AG08396 (cell line): ENCODE measurements around the gene RALB.
"Not testable (repeated sequence)": the region's sequence is repeated elsewhere in the genome, so short reads cannot be mapped to it uniquely, and the experiment has no call there.

Experiments used
- DNase-seq: peaks from one replicate; pipeline ENCODE4 v3.0.0; 2012; ENCODE audit warnings: low spot score, mixed read lengths

RALB gene

GRCh38 chr2:120243875-120244553 is 8.6 kb upstream of the RALB start:
- no peak for DNase-seq

- DNase-seq = no peak
Measured at GRCh38 chr2:120244656-120245519, 7.8 kb upstream of the RALB start.

GRCh38 chr2:120245520-120246332 is 6.9 kb upstream of the RALB start:
- no peak for DNase-seq

- DNase-seq = no peak
Measured at GRCh38 chr2:120246546-120247300, 5.9 kb upstream of the RALB start.

GRCh38 chr2:120247851-120248250 is 4.8 kb upstream of the RALB start:
- DNase-seq = no peak

- DNase-seq = no peak
Measured at GRCh38 chr2:120250640-120251039, 2.0 kb upstream of the RALB start.

GRCh38 chr2:120251078-120251477 is 1.6 kb upstream of the RALB start:
- no peak for DNase-seq

- no peak for DNase-seq
Measured at GRCh38 chr2:120251880-120252224, 800 bp upstream of the RALB start.

GRCh38 chr2:120253021-120253882 is 600 bp downstream of the RALB start:
- peak; percentile 89 for DNase-seq

GRCh38 chr2:120254178-120254577 is 1.5 kb downstream of the RALB start:
- no peak for DNase-seq

- DNase-seq = no peak
Measured at GRCh38 chr2:120255071-120255470, 2.4 kb downstream of the RALB start.

- DNase-seq = no peak
Measured at GRCh38 chr2:120255986-120256650, 3.5 kb downstream of the RALB start.

- DNase-seq = no peak
Measured at GRCh38 chr2:120256651-120257000, 4.0 kb downstream of the RALB start.

- DNase-seq = no peak
Measured at GRCh38 chr2:120257522-120257921, 4.9 kb downstream of the RALB start.

- no peak for DNase-seq
Measured at GRCh38 chr2:120258196-120258595, 5.5 kb downstream of the RALB start.

- not testable (repeated sequence) for DNase-seq
Measured at GRCh38 chr2:120259939-120260338, 7.3 kb downstream of the RALB start.

- no peak for DNase-seq
Measured at GRCh38 chr2:120260736-120261135, 8.1 kb downstream of the RALB start.

- DNase-seq = no peak
Measured at GRCh38 chr2:120261387-120262006, 8.8 kb downstream of the RALB start.

GRCh38 chr2:120262150-120262549 is 9.5 kb downstream of the RALB start:
- no peak for DNase-seq
